NCI-H1930 (cell line): ENCODE measurements around the gene DYDC2.
"Not testable (repeated sequence)": the region's sequence is repeated elsewhere in the genome, so short reads cannot be mapped to it uniquely, and the experiment has no call there.

Experiments
- DNase-seq, 2 experiments: peaks; one replicate each; lab custom pipeline; 2025; lab: John Stamatoyannopoulos, UW

Gene DYDC2

GRCh38 chr10:80413271-80413996 is 56.9 kb downstream of the DYDC2 start:
- DNase-seq, result no peak

DNA sequence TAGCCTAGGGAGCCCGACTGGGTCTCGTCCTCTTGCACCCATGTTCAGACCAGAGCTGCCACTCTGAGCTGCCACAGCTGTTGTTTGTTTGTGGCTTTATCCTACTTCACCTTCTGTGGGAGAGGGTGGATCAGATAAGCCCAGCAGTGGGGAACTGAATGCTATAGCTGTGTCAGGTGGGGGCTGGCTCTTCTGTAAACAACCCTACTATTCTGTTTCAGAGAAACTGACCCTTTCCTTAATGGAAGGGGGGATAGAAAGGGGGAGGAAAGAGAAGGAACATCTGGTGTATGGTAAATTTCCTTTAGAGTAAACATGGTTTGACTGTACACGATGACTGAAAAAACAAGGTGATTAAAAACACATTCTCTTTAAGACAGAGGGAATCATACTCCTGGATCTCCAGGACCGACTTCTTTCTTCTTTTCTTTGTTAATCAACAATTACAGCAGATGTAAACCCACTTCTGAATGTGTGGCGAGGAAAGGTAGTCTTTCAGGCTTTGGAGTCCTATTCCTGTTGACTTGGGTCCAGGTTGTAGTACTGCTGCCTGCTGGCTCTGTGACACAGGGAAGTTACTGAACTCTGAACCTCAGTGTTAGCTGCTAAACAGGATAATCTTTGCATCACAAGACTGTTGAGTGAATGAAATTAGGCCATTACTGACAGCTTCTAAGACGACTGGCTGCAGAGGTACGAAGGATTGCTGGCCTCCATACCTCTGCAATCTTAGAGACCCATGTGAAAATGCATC is 57.7 kb downstream of the DYDC2 start:
- DNase-seq, result no peak

DNA sequence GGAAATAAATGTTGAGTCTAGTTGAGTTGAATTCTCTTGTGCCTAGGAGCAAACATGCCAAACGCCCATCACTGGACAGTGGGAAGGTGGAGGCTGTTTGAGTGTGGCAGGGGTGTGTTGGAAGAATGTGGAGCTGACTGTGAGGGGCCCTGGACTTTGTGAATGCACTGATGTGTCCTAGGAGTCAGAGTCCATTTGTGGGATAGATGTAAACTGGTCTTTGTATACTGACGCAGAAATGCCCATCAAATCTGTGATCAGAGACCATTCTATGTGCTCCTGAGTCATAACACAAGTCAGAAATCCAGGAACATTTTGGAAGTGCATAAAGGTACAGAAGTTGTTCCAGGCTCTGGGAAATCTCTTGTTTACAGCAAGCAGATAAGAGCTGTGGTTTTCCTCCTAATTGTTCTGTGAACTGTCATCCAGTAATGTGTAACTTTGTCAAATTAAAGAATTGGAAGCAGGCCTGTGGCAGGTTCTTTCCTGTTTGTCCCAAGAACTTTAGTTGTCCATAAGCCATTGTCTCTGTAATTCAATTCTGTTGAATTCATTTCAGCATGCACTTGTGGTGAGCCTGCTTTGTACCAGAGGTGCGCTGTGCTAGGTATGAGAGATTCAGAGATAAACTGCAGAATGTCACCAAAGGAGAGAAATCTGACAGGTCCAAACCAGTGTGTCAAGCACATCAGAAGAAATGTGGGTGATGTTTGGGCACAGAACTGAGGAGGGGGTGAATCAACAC is 59.3 kb downstream of the DYDC2 start:
- no peak for DNase-seq

DNA sequence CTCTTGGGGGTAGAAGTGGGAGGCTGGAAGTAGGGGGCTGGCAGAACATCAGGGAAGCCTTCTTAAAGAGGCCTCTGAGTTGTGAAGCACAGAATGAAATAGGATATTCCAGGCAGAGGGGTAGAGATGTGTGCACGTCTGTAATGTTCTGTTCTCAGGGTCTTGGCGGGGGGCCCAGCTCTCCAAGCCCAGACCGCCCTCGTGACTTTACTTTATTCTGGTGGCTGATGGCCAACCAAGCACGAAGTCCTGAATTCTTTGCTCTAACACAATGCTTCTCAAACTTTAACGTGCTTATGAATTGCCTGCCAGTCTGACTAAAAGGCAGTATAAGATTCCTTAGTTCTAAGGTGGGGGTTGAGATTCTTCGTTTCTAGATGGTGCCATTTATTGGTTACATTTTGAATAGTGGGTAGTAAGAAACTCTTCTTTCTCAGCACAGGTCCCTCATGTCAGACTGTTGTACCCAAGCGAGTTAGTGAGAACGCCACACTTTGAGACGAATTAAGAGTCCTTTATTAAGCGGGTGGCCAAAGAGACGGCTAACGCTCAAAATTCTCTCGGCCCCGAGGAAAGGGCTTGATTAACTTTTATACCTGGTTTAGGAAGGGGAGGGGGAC is 60.0 kb downstream of the DYDC2 start:
- DNase-seq, result no peak

DNA sequence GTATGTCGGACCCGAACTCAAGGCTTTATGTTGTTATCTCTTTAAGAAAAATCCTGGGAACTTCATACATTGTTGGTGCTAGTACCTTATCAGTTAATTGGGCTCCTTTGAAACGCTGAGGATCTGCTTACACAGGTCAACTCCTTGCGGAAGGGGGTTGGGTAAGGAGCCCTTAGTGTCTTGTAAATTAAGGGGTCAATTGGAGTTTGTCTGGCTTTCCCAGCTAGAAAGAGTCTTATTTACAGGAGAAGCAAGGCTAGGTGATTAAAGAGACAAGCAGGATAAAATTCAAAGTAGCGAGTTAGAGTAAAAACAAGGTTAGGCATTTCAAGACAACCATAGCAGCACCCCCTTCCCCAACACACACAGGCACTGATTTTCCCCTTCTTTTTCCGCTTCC is 60.7 kb downstream of the DYDC2 start:
- not testable (repeated sequence) for DNase-seq
